GM12878 (cell line): Measurements from ENCODE around the gene LSM10. TPM values are rescaled to one million over a fixed set of nuclear protein-coding genes. Genes with fewer than 3 reads are reported as not detected.
A peak's percentile ranks its signal among the peaks of the same experiment; 100 is the strongest.

Experiments
- BHLHE40 ChIP-seq, 2 experiments: fragments of 450-650 bp in 1 of 2; IDR thresholded peaks; 2 replicates each; pipeline ENCODE4 v1.6.1; 2011 to 2017; ENCODE audit warnings: low read depth in 2 of 2, borderline replicate concordance in 1 of 2, improper control_type of control experiment in 1 of 2, low read length in 1 of 2, mild to moderate bottlenecking in 1 of 2
- CBX5 ChIP-seq: sonication (generic); IDR thresholded peaks from 2 replicates; pipeline ENCODE4 v1.6.1; 2016; ENCODE audit warnings: low read depth, moderate library complexity, mild to moderate bottlenecking, inconsistent platforms
- CEBPB ChIP-seq, 2 experiments: fragments of 150-350 bp in 1 of 2; IDR thresholded peaks; 2 replicates each; pipeline ENCODE4 v1.6.1; 2012 to 2014; ENCODE audit warnings: low read depth in 2 of 2, low read length in 2 of 2, borderline replicate concordance in 1 of 2, inconsistent platforms in 1 of 2
- CTCF ChIP-seq, 3 experiments: IDR thresholded peaks in 2 of 3; conservative IDR thresholded peaks in 1 of 3; 2 replicates each; pipeline ENCODE4 v1.5.1; 2011; ENCODE audit warnings: low read depth in 3 of 3, low read length in 3 of 3, mild to moderate bottlenecking in 3 of 3, control low read depth in 2 of 3, moderate library complexity in 2 of 3, inconsistent platforms in 1 of 3, mixed read lengths in 1 of 3; ENCODE audit not compliant: control insufficient read depth in 2 of 3, insufficient read depth in 1 of 3; ENCODE audit errors: extremely low read depth in 1 of 3
- DPF2 ChIP-seq: fragments of 450-650 bp; IDR thresholded peaks from 2 replicates; pipeline ENCODE4 v1.6.1; 2017; ENCODE audit warnings: mild to moderate bottlenecking
- E2F4 ChIP-seq: IDR thresholded peaks from 2 replicates; pipeline ENCODE4 v1.6.1; 2012; ENCODE audit warnings: low read depth, low read length, improper control_type of control experiment
- FOXK2 ChIP-seq: fragments of 450-650 bp; IDR thresholded peaks from 2 replicates; pipeline ENCODE4 v1.6.1; 2017; ENCODE audit warnings: mild to moderate bottlenecking, moderate library complexity
- JUNB ChIP-seq: IDR thresholded peaks from 2 replicates; pipeline ENCODE4 v1.6.1; 2016; ENCODE audit warnings: antibody characterized with exemption, mild to moderate bottlenecking
- MTA3 ChIP-seq: IDR thresholded peaks from 2 replicates; pipeline ENCODE4 v1.6.1; 2012; ENCODE audit warnings: low read length, inconsistent platforms, borderline replicate concordance
- MYB ChIP-seq: fragments of 150-350 bp; IDR thresholded peaks from 2 replicates; pipeline ENCODE4 v1.6.1; 2014; ENCODE audit warnings: mild to moderate bottlenecking, low read depth, low read length, borderline replicate concordance
- MYC ChIP-seq: IDR thresholded peaks from 2 replicates; pipeline ENCODE4 v1.6.1; 2011; ENCODE audit warnings: mild to moderate bottlenecking, low read length, moderate library complexity, inconsistent platforms; ENCODE audit not compliant: insufficient read depth, insufficient replicate concordance, insufficient read length, severe bottlenecking
- PBX3 ChIP-seq: IDR thresholded peaks from 2 replicates; pipeline ENCODE4 v1.6.1; 2011; ENCODE audit warnings: mild to moderate bottlenecking, low read depth, low read length, moderate library complexity; ENCODE audit not compliant: insufficient replicate concordance
- RB1 ChIP-seq: fragments of 450-650 bp; formaldehyde crosslinking; IDR thresholded peaks from 2 replicates; pipeline ENCODE4 v1.6.1; 2017; ENCODE audit warnings: mild to moderate bottlenecking, borderline replicate concordance
- SP1 ChIP-seq: IDR thresholded peaks from one replicate; pipeline ENCODE4 v1.6.1; 2011; ENCODE audit warnings: low read depth, low read length
- SREBF1 ChIP-seq: IDR thresholded peaks from 2 replicates; pipeline ENCODE4 v1.6.1; 2012; ENCODE audit warnings: mild to moderate bottlenecking, low read length
- SREBF2 ChIP-seq: IDR thresholded peaks from 2 replicates; pipeline ENCODE4 v1.6.1; 2012; ENCODE audit warnings: mild to moderate bottlenecking, low read length
- ZNF24 ChIP-seq: fragments of 450-650 bp; IDR thresholded peaks from 2 replicates; pipeline ENCODE4 v1.6.1; 2017; ENCODE audit warnings: antibody characterized with exemption, mild to moderate bottlenecking
- ZNF687 ChIP-seq: fragments of 450-650 bp; IDR thresholded peaks from 2 replicates; pipeline ENCODE4 v1.6.1; 2017; ENCODE audit warnings: mild to moderate bottlenecking, moderate library complexity
- ZSCAN29 ChIP-seq: fragments of 450-650 bp; IDR thresholded peaks from 2 replicates; pipeline ENCODE4 v1.6.1; 2017; ENCODE audit warnings: mild to moderate bottlenecking, moderate library complexity
- polyA plus RNA-seq, 11 experiments: library from polyadenylated mRNA; depleted of rRNA in 4 of 11; unstranded in 6 of 11; stranded (reverse) in 5 of 11; fragments of >200 nt; fragmentation: Nextera tagmentation in 4 of 11; fragmentation: Illumina TruSeq in 1 of 11; extraction: Ambion mirVana in 4 of 11; extraction: Trizol in 1 of 11; gene quantifications; 1 replicate in 1 of 11; 2 replicates in 10 of 11; pipeline versions ENCODE4 v1.2.1 to v1.2.3, GENCODE V29; 2011 to 2016; ENCODE audit warnings: inconsistent platforms in 2 of 11, missing spikeins in 2 of 11, low read depth in 1 of 11
- total RNA-seq, 4 experiments: library from RNA; depleted of rRNA in 3 of 4; stranded (reverse); fragments of >200 nt in 3 of 4; fragmentation: Illumina TruSeq in 1 of 4; extraction: Trizol in 1 of 4; gene quantifications; 2 replicates each; pipeline versions ENCODE4 v1.2.1 to v1.2.3, GENCODE V29; 2013 to 2021

LSM10 gene
- total and polyA plus RNA-seq, 10 of the 15 experiments (the other 5 are each of a cell fraction or from before 2014, with no cell fraction given) = 13.1 to 103 (median 57.5) TPM

GRCh38 chr1:36384542-36385409, 12.9 kb downstream of the LSM10 start (continued):
- TF ChIP-seq ZNF687 = no peak
- no peak for TF ChIP-seq CBX5
- TF ChIP-seq SREBF1 = no peak
- TF ChIP-seq CEBPB (IDR thresholded peaks at IDR 0.05; ENCODE audit: borderline replicate concordance in 1 of 2, low read depth in 2 of 2, low read length in 2 of 2) = no peak
- TF ChIP-seq DPF2 = 0 out of 2 replicates have a peak, but pooled peaks have one; percentile 10
- TF ChIP-seq PBX3 = no peak
- TF ChIP-seq MYB = no peak
- no peak for TF ChIP-seq JUNB
- TF ChIP-seq SREBF2 = no peak
- TF ChIP-seq MTA3 = no peak
- TF ChIP-seq FOXK2 = no peak
- TF ChIP-seq E2F4 = no peak
- peak in 1 of 3 experiments; percentile 13; a peak in 1 of 6 replicates for TF ChIP-seq CTCF (IDR thresholded peaks at IDR 0.05 in 2 of 3, conservative IDR thresholded peaks at IDR 0.05 in 1 of 3; ENCODE audit: control insufficient read depth in 2 of 3, extremely low read depth in 1 of 3, insufficient read depth in 1 of 3, low read depth in 3 of 3, low read length in 3 of 3)
- peak in 1 of 2 experiments; percentile 34; a peak in 2 of 4 replicates for TF ChIP-seq BHLHE40 (IDR thresholded peaks at IDR 0.05; ENCODE audit: borderline replicate concordance in 1 of 2, low read depth in 2 of 2, low read length in 1 of 2)
- peak; percentile 95 for TF ChIP-seq ZNF24
- no peak for TF ChIP-seq MYC
- no peak for TF ChIP-seq RB1
- no peak for TF ChIP-seq ZSCAN29
- TF ChIP-seq SP1 = no peak
